ENCODE measurements around the gene NCK1. TPM values are rescaled to one million over a fixed set of nuclear protein-coding genes. Genes with fewer than 3 reads are reported as not detected.

The NCK1 gene
- total and polyA plus RNA-seq, 2 of the 13 experiments (the other 11 are each of a cell fraction or from before 2014, with no cell fraction given), result 14.7 to 30.4 TPM

DNA sequence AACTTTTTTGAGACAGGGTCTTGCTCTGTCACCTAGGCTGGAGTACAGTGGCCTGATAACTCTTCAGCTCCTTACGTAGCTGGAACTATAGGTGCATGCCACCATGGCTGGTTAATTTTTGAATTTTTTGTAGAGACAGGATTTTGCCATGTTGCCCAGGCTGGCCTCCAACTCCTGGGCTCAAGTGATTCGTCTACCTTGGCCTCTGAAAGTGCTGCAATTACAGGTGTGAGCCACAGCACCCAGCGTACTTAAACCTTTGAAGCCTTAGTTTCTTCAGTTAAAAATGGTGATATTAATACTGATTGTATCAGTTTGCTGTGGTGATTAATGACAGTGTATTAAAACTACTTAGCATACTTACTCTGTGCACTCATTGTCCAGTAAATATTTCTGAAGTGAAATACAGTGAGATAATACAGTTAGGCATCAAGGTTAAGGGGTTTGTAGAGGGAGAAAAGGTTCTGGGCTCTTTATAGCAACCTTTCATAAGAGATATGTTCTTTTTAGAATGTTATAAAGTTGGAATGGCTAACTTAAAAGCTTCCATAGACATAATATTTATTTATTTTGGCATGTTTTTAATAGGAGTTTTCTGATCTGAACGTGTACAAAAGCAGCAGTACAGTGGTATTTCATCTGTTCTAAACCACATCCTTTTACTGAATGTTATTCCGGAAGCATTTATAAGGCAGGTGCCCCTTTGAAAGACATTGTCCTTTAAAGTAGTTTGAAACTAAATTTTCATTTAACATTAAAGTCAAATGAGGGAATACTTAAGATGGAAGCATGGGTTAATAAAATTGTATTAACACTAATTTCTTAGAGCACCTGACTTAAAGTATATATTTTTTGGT is 23.6 kb downstream of the NCK1 start:
- TF ChIP-seq KLF11 (CRISPR knock-in tag; IDR thresholded peaks at IDR 0.05), result no peak
- no peak for TF ChIP-seq SPEN (CRISPR knock-in tag; IDR thresholded peaks at IDR 0.05; ENCODE audit: low read depth)
- no peak for TF ChIP-seq SRSF4 (IDR thresholded peaks at IDR 0.05; ENCODE audit: low read depth, low read length, poor library complexity, severe bottlenecking)
- TF ChIP-seq, protein P1, sequence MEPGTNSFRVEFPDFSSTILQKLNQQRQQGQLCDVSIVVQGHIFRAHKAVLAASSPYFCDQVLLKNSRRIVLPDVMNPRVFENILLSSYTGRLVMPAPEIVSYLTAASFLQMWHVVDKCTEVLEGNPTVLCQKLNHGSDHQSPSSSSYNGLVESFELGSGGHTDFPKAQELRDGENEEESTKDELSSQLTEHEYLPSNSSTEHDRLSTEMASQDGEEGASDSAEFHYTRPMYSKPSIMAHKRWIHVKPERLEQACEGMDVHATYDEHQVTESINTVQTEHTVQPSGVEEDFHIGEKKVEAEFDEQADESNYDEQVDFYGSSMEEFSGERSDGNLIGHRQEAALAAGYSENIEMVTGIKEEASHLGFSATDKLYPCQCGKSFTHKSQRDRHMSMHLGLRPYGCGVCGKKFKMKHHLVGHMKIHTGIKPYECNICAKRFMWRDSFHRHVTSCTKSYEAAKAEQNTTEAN (CRISPR knock-in tag; conservative IDR thresholded peaks at IDR 0.05), result no peak
- TF ChIP-seq TEAD2 (CRISPR knock-in tag; IDR thresholded peaks at IDR 0.05), result no peak
- TF ChIP-seq POLR2G (IDR thresholded peaks at IDR 0.05; ENCODE audit: low read depth, low read length), result no peak
- TF ChIP-seq ISL2 (CRISPR knock-in tag; IDR thresholded peaks at IDR 0.05), result no peak
- no peak for TF ChIP-seq KMT2A (CRISPR knock-in tag; IDR thresholded peaks at IDR 0.05)
- TF ChIP-seq, protein P2, sequence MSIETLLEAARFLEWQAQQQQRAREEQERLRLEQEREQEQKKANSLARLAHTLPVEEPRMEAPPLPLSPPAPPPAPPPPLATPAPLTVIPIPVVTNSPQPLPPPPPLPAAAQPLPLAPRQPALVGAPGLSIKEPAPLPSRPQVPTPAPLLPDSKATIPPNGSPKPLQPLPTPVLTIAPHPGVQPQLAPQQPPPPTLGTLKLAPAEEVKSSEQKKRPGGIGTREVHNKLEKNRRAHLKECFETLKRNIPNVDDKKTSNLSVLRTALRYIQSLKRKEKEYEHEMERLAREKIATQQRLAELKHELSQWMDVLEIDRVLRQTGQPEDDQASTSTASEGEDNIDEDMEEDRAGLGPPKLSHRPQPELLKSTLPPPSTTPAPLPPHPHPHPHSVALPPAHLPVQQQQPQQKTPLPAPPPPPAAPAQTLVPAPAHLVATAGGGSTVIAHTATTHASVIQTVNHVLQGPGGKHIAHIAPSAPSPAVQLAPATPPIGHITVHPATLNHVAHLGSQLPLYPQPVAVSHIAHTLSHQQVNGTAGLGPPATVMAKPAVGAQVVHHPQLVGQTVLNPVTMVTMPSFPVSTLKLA (IDR thresholded peaks at IDR 0.05), result no peak
- no peak for TF ChIP-seq SYNCRIP (IDR thresholded peaks at IDR 0.05; ENCODE audit: insufficient read depth, low read depth, low read length)
- H4K20me1 ChIP-seq (ENCODE audit: insufficient read depth, low read length), result peaks cover 4% of the 10 kb centered on the region; the same call in 1 of the 2 replicates
- H3K27ac ChIP-seq (ENCODE audit: extremely low read length, insufficient read depth, low read length), result no peak overlapping the region
- intact Hi-C loops (cut with micrococcal nuclease; ENCODE audit: unreplicated experiment), result no loop called here
- in situ Hi-C loops (cut with HindIII; ENCODE audit: extremely low pct_ligation_motif_present, low pct_unique_long_range_greater_than_20kb), result no loop called here
- no peaks in the 10 kb centered on the region for H3K36me3 ChIP-seq (replicated peaks in 1 of 2; ENCODE audit: control insufficient read depth in 1 of 2, insufficient read depth in 2 of 2, low read length in 2 of 2)
- 98% methylated on average over 5 of the region's 5 CpGs for WGBS (ENCODE audit: low lambda C conversion rate)
- H3K9me3 ChIP-seq (ENCODE audit: low read length), result no peaks in the 10 kb centered on the region
- H3K4me2 ChIP-seq (ENCODE audit: low read depth, low read length), result no peak overlapping the region
- no peak overlapping the region for H2AFZ ChIP-seq (ENCODE audit: low read length)
- peaks cover 77% of the 10 kb centered on the region for H3K79me2 ChIP-seq (ENCODE audit: insufficient read depth, low read length)
- ATAC-seq (no peak), FAIRE-seq (no peak), DNase-seq (ENCODE audit: low spot score) (no peak)
- no peak overlapping the region for H3K4me3 ChIP-seq (replicated peaks in 1 of 3; ENCODE audit: insufficient read depth in 1 of 3, low read depth in 2 of 3, low read length in 3 of 3)
- peaks cover 8% of the 10 kb centered on the region; the same call in 1 of the 2 replicates for H3K4me1 ChIP-seq (ENCODE audit: insufficient read depth, low read length)
- ChIA-PET CTCF (ENCODE audit: low intra/inter-chr PET ratio, low total read pairs) (no interaction called here), POLR2A (no interaction called here)
- no peaks in the 10 kb centered on the region for H3K27me3 ChIP-seq (ENCODE audit: control insufficient read depth in 1 of 2, insufficient read depth in 2 of 2, low read length in 2 of 2)
- BruUV-seq (replicated peaks), result no TSS peak
- H3K9ac ChIP-seq (ENCODE audit: insufficient read depth, low read depth, low read length), result no peak overlapping the region
